Erythroblast (primary cell): ENCODE data around the gene WSB1.

Experiments used
- GATA1 ChIP-seq: IDR thresholded peaks from 2 replicates; pipeline ENCODE4 v1.6.1; 2011; ENCODE audit warnings: low read depth, mild to moderate bottlenecking, control low read depth, low read length, moderate library complexity
- POLR2A ChIP-seq: IDR thresholded peaks from 2 replicates; pipeline ENCODE4 v1.6.1; 2011; ENCODE audit warnings: mild to moderate bottlenecking, low read length

GRCh38 chr17:27289856-27290255, 4.1 kb upstream of the WSB1 start:
- TF ChIP-seq POLR2A (no peak), GATA1 (no peak)
